NB4 (cell line): ENCODE data around the gene CTDNEP1.

Experiments
- CTCF ChIP-seq: IDR thresholded peaks from one replicate; pipeline ENCODE4 v1.5.1; 2012; ENCODE audit warnings: low read depth, low read length
- MAX ChIP-seq: IDR thresholded peaks from 2 replicates; pipeline ENCODE4 v1.6.1; 2011; ENCODE audit warnings: low read depth, low read length
- POLR2A ChIP-seq: IDR thresholded peaks from 2 replicates; pipeline ENCODE4 v1.6.1; 2011; ENCODE audit warnings: mild to moderate bottlenecking; ENCODE audit not compliant: insufficient read length; ENCODE audit errors: extremely low read depth

- no peak for TF ChIP-seq CTCF
- TF ChIP-seq POLR2A, result no peak
- no peak for TF ChIP-seq MAX
Observed at GRCh38 chr17:7232114-7232513, 19.4 kb downstream of the CTDNEP1 start.
